AG04449 (cell line): ENCODE results near the gene DNAH17.

ENCODE experiments used
- CTCF ChIA-PET: fragments of 350-600 bp; formaldehyde crosslinking; extraction: SDS; loops from one replicate; lab custom pipeline; 2021; ENCODE audit warnings: antibody characterized with exemption; lab: Yijun Ruan, JAX
- POLR2A ChIA-PET: fragments of 400-600, 350-600 bp; formaldehyde crosslinking; extraction: SDS; loops from one replicate; lab custom pipeline; 2020; ENCODE audit warnings: antibody characterized with exemption, inconsistent platforms; lab: Yijun Ruan, JAX
- DNase-seq: peaks from one replicate; pipeline ENCODE4 v3.0.0-alpha.2; 2010; ENCODE audit warnings: low read depth, low spot score
- H3K4me3 ChIP-seq: 2 replicates; pipeline ENCODE4 v1.5.1; 2011; ENCODE audit warnings: low read depth, mild to moderate bottlenecking, control low read depth, low read length
- CTCF ChIP-seq: IDR thresholded peaks from one replicate; pipeline ENCODE4 v1.5.1; 2011; ENCODE audit warnings: mild to moderate bottlenecking, moderate library complexity, low read length, control low read depth, inconsistent platforms; ENCODE audit not compliant: insufficient read depth; ENCODE audit errors: missing control alignments

The DNAH17 gene

GRCh38 chr17:78399028-78399692, 178.0 kb downstream of the DNAH17 start:
- no peak overlapping the region for H3K4me3 ChIP-seq
- DNase-seq: no peak
- POLR2A ChIA-PET: no interaction called here
- CTCF ChIA-PET: interaction anchor here (0.8 to 1.6 kb wide), 2 partner anchors 23 to 148 kb away, joined by 3 to 10 read pairs; no protein-coding TSS in a partner anchor
- no peak for TF ChIP-seq CTCF

- CTCF ChIA-PET: interaction anchor here (0.8 kb wide), 1 partner anchor 148 kb away, joined by 3 read pairs; no protein-coding TSS in a partner anchor
- POLR2A ChIA-PET: interaction anchor here (1.0 kb wide), 1 partner anchor 16 kb away, joined by 3 read pairs; no protein-coding TSS in a partner anchor
Observed at GRCh38 chr17:78398390-78398789, 178.8 kb downstream of the DNAH17 start.

GRCh38 chr17:78397681-78398101, 179.5 kb downstream of the DNAH17 start:
- ChIA-PET POLR2A (interaction anchor here (1.0 kb wide), 1 partner anchor 16 kb away, joined by 3 read pairs; no protein-coding TSS in a partner anchor), CTCF (interaction anchor here (1.3 to 2.2 kb wide), 2 partner anchors 8 to 37 kb away, joined by 5 read pairs; no protein-coding TSS in a partner anchor)
- no peak for TF ChIP-seq CTCF
- no peak overlapping the region for H3K4me3 ChIP-seq
- DNase-seq: no peak

More at GRCh38 chr17:78398390-78398789, 178.8 kb downstream of the DNAH17 start:
- DNase-seq: no peak
- no peak overlapping the region for H3K4me3 ChIP-seq
- no peak for TF ChIP-seq CTCF

GRCh38 chr17:78396441-78397337, 180.5 kb downstream of the DNAH17 start:
- ChIA-PET CTCF (interaction anchor here (0.9 to 2.2 kb wide), 11 partner anchors 9 to 146 kb away, joined by 3 to 6 read pairs (median 5); no protein-coding TSS in a partner anchor), POLR2A (interaction anchor here (1.2 to 1.3 kb wide), 2 partner anchors 13 to 22 kb away, joined by 5 read pairs; no protein-coding TSS in a partner anchor)
- TF ChIP-seq CTCF: no peak
- H3K4me3 ChIP-seq: no peak overlapping the region
- no peak for DNase-seq

- CTCF ChIA-PET: interaction anchor here (1.0 to 1.9 kb wide), 3 partner anchors 12 to 143 kb away, joined by 3 to 6 read pairs (median 4); no protein-coding TSS in a partner anchor
- no peak overlapping the region for H3K4me3 ChIP-seq
- POLR2A ChIA-PET: no interaction called here
- no peak for DNase-seq
- no peak for TF ChIP-seq CTCF
Observed at GRCh38 chr17:78395155-78395554, 182.0 kb downstream of the DNAH17 start.
